A549 treated with DMSO at 1 μM for 4 hours (cell line): ENCODE measurements around the gene ATP5MC3. TPM values are rescaled to one million over a fixed set of nuclear protein-coding genes. Genes with fewer than 3 reads are reported as not detected.

ENCODE experiments used
- total RNA-seq: library from RNA; stranded (reverse); fragments of 200-300 nt; extraction: Qiagen RNA extraction; gene quantifications from 5 replicates; pipeline ENCODE4 v1.2.3, GENCODE V29; 2022; ENCODE audit warnings: low read depth

The ATP5MC3 gene
- 384 to 495 TPM (median 472 TPM) in 5 replicates for total RNA-seq

DNA sequence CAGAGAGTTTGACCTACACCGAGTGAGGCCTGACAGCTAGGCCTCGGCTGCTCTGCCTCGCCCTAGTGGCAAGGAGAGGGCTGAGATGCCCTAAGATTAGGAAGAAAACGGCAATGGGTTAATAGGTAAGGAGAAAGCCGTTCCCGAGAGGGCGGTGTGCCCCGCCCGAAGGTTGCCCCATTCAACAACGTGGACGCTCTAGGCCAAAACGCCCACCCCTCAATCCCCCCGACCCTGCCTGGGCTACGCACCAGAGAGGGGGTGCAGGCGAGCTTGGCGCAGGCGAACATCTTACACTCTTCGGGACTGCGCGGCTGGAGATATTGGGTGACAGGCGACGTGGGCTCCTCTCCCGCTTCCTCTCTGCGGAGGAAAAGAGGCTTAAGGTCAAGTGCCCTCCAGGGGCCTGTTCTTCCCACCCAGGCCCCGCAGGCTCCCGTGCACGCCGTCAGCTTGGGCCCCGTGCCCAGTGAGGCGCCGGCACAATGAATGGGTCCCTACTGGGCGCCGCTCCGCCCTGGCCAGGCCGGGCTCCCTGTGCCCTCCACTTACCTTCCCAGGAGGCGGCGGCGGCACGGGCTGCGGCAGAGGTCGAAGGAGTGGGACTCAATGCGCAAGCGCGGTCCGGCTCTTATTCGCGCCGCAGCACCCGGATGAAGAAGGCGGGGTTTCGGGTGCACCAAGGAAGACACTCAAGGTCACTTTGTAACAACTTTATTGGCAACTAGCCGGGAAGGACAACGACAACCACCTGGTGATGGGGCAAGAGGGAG is at the start of gene ATP5MC3:
TSS of gene ATP5MC3 (minus strand) at position 607 of the 773 bp plus-strand sequence. CDS start at position 290, 317 bp downstream.

DNA sequence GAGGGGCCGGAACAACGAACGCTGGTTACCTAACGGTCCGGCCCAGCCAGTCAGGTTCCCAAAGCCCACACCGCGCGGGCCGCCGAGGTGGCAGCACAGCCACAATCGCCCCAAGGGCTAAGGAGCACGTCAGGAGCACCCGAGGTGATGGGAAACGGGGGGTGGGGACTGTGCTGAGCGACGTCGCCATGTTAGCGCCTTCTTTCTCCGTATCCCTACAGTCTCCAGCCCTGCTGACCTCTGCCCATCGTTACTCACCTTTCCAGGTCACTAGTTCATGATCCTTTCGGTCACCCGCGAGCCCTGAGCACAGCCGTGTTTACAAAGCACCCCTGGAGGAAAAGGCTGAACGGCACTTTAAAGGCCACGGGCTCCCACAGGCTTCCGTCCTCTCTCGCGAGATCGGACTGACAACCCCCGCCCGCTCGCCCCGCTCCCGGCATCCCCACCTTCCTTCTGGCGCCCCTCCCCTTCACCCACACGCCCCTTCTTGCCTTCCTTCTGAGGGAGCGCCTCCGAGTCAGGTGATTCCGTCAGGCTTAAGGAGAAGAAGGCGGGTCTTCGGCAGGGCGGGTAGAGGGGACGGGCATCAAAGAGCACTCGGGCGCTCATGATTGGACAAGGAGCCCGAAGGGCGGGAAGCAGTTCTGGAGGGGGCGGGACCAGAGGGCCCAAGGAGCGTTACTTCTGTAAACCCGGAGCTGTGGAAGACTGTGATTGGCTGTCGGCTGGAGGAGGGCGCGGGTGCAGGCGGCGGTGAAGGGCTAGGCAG is 13.5 kb downstream of the ATP5MC3 start, which contains the start of gene ATF2:
TSS of gene ATF2 (minus strand) at position 412 of the 772 bp plus-strand sequence. CDS start 31,760 bp downstream, outside the sequence.

Other genes with a start within 250 kb of the ATP5MC3 start
- gene CHN1, start 176.3 kb downstream of the ATP5MC3 start, total RNA-seq = 18.6 to 24.0 TPM (median 19.4 TPM) in 5 replicates
- 16.3 to 24.0 TPM (median 20.9 TPM) in 5 replicates for gene ATF2, start 13.5 kb downstream of the ATP5MC3 start, total RNA-seq